Hepatocyte (in vitro differentiated cells): Measurements from ENCODE around the gene RPUSD4. TPM values are rescaled to one million over a fixed set of nuclear protein-coding genes. Genes with fewer than 3 reads are reported as not detected.

ENCODE experiments used
- DNase-seq: peaks from one replicate; pipeline ENCODE4 v3.0.0-alpha.2; 2016; ENCODE audit warnings: low spot score
- H2AFZ ChIP-seq: fragments of 200-600 bp; sonication (generic); 2 replicates; pipeline ENCODE4 v1.6.0; 2016; ENCODE audit warnings: antibody characterized with exemption, mild to moderate bottlenecking
- H3K27ac ChIP-seq: fragments of 200-600 bp; sonication (generic); 2 replicates; pipeline ENCODE4 v1.5.1; 2016; ENCODE audit warnings: mild to moderate bottlenecking
- H3K27me3 ChIP-seq: fragments of 200-600 bp; sonication (generic); 2 replicates; pipeline ENCODE4 v1.6.1; 2016
- H3K36me3 ChIP-seq: fragments of 200-600 bp; sonication (generic); replicated peaks from 2 replicates; pipeline ENCODE4 v1.5.1; 2016; ENCODE audit warnings: low read depth; ENCODE audit not compliant: insufficient read depth
- H3K4me1 ChIP-seq: fragments of 200-600 bp; sonication (generic); 2 replicates; pipeline ENCODE4 v1.5.1; 2016; ENCODE audit warnings: mild to moderate bottlenecking, moderate library complexity; ENCODE audit not compliant: insufficient read depth
- H3K4me2 ChIP-seq: fragments of 200-600 bp; sonication (generic); 2 replicates; pipeline ENCODE4 v1.6.0; 2016
- H3K4me3 ChIP-seq: fragments of 200-600 bp; sonication (generic); 2 replicates; pipeline ENCODE4 v1.5.1; 2016; ENCODE audit warnings: mild to moderate bottlenecking
- H3K79me2 ChIP-seq: fragments of 200-600 bp; sonication (generic); 2 replicates; pipeline ENCODE4 v1.6.0; 2017; ENCODE audit warnings: mild to moderate bottlenecking
- H3K9me2 ChIP-seq: fragments of 200-600 bp; sonication (generic); replicated peaks from 2 replicates; pipeline ENCODE4 v1.6.0; 2017; ENCODE audit warnings: mild to moderate bottlenecking; ENCODE audit not compliant: insufficient read depth
- H3K9me3 ChIP-seq: fragments of 200-600 bp; sonication (generic); 2 replicates; pipeline ENCODE4 v1.5.1; 2016; ENCODE audit warnings: low read depth, mild to moderate bottlenecking
- H4K20me1 ChIP-seq: fragments of 200-600 bp; sonication (generic); 2 replicates; pipeline ENCODE4 v1.6.0; 2016; ENCODE audit warnings: mild to moderate bottlenecking; ENCODE audit not compliant: insufficient read depth, poor library complexity, severe bottlenecking
- EZH2 ChIP-seq: fragments of 200-600 bp; sonication (generic); IDR thresholded peaks from 2 replicates; pipeline ENCODE4 v1.6.1; 2016; ENCODE audit warnings: antibody characterized with exemption, mild to moderate bottlenecking, borderline replicate concordance
- EZH2phosphoT487 ChIP-seq: fragments of 200-600 bp; sonication (generic); IDR thresholded peaks from one replicate; pipeline ENCODE4 v1.6.1; 2018; ENCODE audit warnings: antibody characterized with exemption, mild to moderate bottlenecking, low read depth, moderate library complexity; ENCODE audit not compliant: unreplicated experiment, severe bottlenecking
- WGBS: methylation state at CpG from one replicate; pipeline ENCODE4 v1.1.6; 2016; ENCODE audit warnings: low lambda C conversion rate; ENCODE audit errors: missing lambda C conversion rate; 5-methylcytosine and 5-hydroxymethylcytosine counted together
- polyA plus RNA-seq: library from polyadenylated mRNA; unstranded; fragments of >200 nt; fragmentation: Nextera tagmentation; extraction: Ambion mirVana; gene quantifications from 2 replicates; pipeline ENCODE4 v1.2.1, GENCODE V29; 2016
- total RNA-seq: library from RNA; depleted of rRNA; stranded (reverse); fragments of >200 nt; gene quantifications from 2 replicates; pipeline ENCODE4 v1.2.3, GENCODE V29; 2014
- TF ChIP-seq, protein P1 (sequence below): fragments of 200-600 bp; sonication (generic); IDR thresholded peaks from 2 replicates; pipeline ENCODE4 v1.5.1; 2016; ENCODE audit warnings: antibody characterized with exemption, mild to moderate bottlenecking; ENCODE audit not compliant: poor library complexity

Gene RPUSD4
- total and polyA plus RNA-seq, 2 experiments from 2014 or later: 16.5 to 26.4 TPM

DNA sequence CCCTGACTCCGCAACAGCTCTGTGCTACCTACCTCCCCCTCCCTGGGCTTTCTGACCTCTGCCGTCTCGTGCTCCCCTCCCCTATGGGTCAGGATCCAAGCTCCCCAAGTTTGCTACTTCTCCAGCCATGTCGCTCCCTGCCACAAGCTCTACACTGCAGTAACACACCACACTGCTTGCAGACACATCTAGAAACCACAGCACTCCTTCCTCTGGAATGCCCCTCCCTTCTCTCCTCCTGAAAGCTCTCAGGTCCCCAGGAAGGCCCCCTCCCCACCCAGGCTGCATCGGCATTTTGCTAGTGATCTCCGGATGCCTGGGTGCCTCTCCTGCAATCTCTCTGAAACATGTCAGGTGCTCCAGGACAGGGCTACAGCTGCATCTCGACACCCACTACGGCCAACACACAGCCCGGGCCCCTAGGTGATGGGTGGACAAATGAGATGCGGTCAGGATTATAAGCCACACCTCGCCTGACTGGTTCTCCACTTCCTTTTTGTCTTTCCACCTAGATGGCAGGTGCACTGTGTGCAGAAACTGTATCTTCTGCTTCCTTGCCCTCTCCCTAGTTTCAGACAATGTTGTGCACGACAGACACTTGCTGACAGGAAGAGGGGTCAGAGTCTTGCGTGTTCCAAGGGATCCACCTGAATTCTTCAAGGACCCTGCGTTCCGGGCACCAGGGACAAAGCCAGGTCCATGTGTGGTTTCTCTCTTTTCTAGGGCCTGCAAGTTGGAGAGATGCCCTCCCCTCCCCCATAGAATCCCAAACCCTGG lies 22.9 kb downstream of the RPUSD4 start:
- H4K20me1 ChIP-seq: no peaks in the 10 kb centered on the region
- H3K79me2 ChIP-seq: no peaks in the 10 kb centered on the region
- H3K9me2 ChIP-seq: no peaks in the 10 kb centered on the region
- no peak overlapping the region for H3K4me3 ChIP-seq
- TF ChIP-seq EZH2 (no peak), EZH2phosphoT487 (no peak)
- TF ChIP-seq, protein P1, sequence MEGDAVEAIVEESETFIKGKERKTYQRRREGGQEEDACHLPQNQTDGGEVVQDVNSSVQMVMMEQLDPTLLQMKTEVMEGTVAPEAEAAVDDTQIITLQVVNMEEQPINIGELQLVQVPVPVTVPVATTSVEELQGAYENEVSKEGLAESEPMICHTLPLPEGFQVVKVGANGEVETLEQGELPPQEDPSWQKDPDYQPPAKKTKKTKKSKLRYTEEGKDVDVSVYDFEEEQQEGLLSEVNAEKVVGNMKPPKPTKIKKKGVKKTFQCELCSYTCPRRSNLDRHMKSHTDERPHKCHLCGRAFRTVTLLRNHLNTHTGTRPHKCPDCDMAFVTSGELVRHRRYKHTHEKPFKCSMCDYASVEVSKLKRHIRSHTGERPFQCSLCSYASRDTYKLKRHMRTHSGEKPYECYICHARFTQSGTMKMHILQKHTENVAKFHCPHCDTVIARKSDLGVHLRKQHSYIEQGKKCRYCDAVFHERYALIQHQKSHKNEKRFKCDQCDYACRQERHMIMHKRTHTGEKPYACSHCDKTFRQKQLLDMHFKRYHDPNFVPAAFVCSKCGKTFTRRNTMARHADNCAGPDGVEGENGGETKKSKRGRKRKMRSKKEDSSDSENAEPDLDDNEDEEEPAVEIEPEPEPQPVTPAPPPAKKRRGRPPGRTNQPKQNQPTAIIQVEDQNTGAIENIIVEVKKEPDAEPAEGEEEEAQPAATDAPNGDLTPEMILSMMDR: no peak
- H3K27ac ChIP-seq: no peak overlapping the region
- H3K36me3 ChIP-seq: no peaks in the 10 kb centered on the region
- 76% methylated on average over 15 of the region's 15 CpGs for WGBS
- DNase-seq: no peak
- H2AFZ ChIP-seq: no peak overlapping the region
- H3K9me3 ChIP-seq: no peaks in the 10 kb centered on the region
- H3K4me2 ChIP-seq: no peak overlapping the region
- H3K4me1 ChIP-seq: peaks cover 8% of the 10 kb centered on the region
- no peaks in the 10 kb centered on the region for H3K27me3 ChIP-seq

- H3K27ac ChIP-seq: no peak overlapping the region
- H3K36me3 ChIP-seq: no peaks in the 10 kb centered on the region
- WGBS: 77% methylated on average over 22 of the region's 22 CpGs
- no peaks in the 10 kb centered on the region for H3K79me2 ChIP-seq
- no peaks in the 10 kb centered on the region for H3K27me3 ChIP-seq
- H4K20me1 ChIP-seq: no peaks in the 10 kb centered on the region
- peaks cover 8% of the 10 kb centered on the region for H3K4me1 ChIP-seq
- H3K9me3 ChIP-seq: no peaks in the 10 kb centered on the region
- H3K4me2 ChIP-seq: no peak overlapping the region
- no peaks in the 10 kb centered on the region for H3K9me2 ChIP-seq
- no peak for DNase-seq
- H2AFZ ChIP-seq: no peak overlapping the region
- no peak overlapping the region for H3K4me3 ChIP-seq
- TF ChIP-seq EZH2phosphoT487: no peak
- TF ChIP-seq, protein P1: peak; percentile 40
These were observed 24.5 kb downstream of the RPUSD4 start for GRCh38 chr11:126186708-126187529.

DNA sequence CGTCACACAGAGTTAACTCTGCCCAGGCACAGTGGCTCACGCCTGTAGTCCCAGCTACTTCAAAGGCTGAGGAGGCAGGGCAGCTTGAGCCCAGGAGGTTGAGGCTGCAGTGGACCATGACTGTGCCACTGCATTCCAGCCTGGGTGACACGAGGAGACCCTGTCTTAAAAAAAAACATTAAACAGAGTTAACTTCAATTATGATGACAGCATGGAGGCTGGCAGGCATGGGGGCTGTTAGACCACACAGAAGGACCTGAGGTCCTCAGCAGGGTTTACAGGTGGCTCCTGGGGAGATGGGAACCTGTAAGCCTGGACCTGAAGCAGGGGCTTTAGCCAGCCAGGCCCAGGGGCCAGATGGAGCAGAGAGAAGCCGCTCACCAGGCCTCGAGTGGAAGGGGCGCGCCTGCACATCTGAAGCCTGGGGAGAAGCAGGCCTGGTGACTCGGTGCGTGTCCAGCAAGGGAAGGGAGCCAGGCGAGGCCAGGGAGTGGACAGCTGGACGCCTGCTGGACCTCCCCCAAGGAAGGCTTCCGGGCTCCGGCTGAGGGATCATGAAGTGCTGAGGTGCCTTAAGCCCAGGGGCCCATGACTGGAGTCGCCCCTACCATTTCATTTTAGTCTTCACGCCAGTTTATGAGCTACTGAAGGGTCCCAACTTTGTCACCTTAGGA lies 25.3 kb downstream of the RPUSD4 start:
- Histone ChIP-seq H3K4me3 (no peak overlapping the region), H3K9me3 (no peaks in the 10 kb centered on the region), H4K20me1 (no peaks in the 10 kb centered on the region), H3K4me1 (peaks cover 8% of the 10 kb centered on the region), H3K79me2 (no peaks in the 10 kb centered on the region), H3K27ac (no peak overlapping the region), H3K9me2 (no peaks in the 10 kb centered on the region), H3K27me3 (no peaks in the 10 kb centered on the region), H2AFZ (no peak overlapping the region), H3K36me3 (no peaks in the 10 kb centered on the region), H3K4me2 (no peak overlapping the region)
- TF ChIP-seq EZH2phosphoT487 (no peak), EZH2 (no peak)
- TF ChIP-seq, protein P1: no peak
- no peak for DNase-seq
- 87% methylated on average over 15 of the region's 15 CpGs for WGBS
